Uterus (tissue), 4 donors: ENCODE data around the gene GALNT13. TPM values are rescaled to one million over a fixed set of nuclear protein-coding genes. Genes with fewer than 3 reads are reported as not detected.

Source experiments
- DNase-seq, 2 donors: peaks; one replicate each; pipeline ENCODE4 v3.0.0-alpha.2; 2019 to 2020
- H3K27ac ChIP-seq, 2 donors: fragments of 200-600 bp; sonication (generic); 1 replicate in 1 of 2; 2 replicates in 1 of 2; pipeline ENCODE4 v1.5.1; 2016 to 2018
- H3K27me3 ChIP-seq, 2 donors: fragments of 200-600 bp; sonication (generic); one replicate each; pipeline ENCODE4 v1.5.1; 2018 to 2019; ENCODE audit warnings: control low read depth in 1 of 2
- H3K36me3 ChIP-seq, 2 donors: fragments of 200-600 bp; sonication (generic); one replicate each; pipeline ENCODE4 v1.5.1; 2019; ENCODE audit warnings: control low read depth in 1 of 2
- H3K4me1 ChIP-seq, 2 donors: fragments of 200-600 bp; sonication (generic); one replicate each; pipeline ENCODE4 v1.5.1; 2018 to 2019; ENCODE audit warnings: control low read depth in 1 of 2
- H3K4me3 ChIP-seq, 2 donors: fragments of 200-600 bp; sonication (generic); 1 replicate in 1 of 2; 2 replicates in 1 of 2; pipeline ENCODE4 v1.5.1; 2018 to 2019; ENCODE audit warnings: mild to moderate bottlenecking in 1 of 2
- H3K9me3 ChIP-seq, 2 donors: fragments of 200-600 bp; sonication (generic); one replicate each; pipeline ENCODE4 v1.5.1; 2019; ENCODE audit warnings: control low read depth in 1 of 2
- POLR2A ChIP-seq, 2 donors: fragments of 450-650 bp; IDR thresholded peaks; one replicate each; pipeline ENCODE4 v1.6.1; 2016; ENCODE audit warnings: antibody characterized with exemption in 2 of 2, mild to moderate bottlenecking in 1 of 2, moderate library complexity in 1 of 2
- intact Hi-C: fragments of 100-400 bp; cut with DNase I; formaldehyde crosslinking; loops from one replicate; pipeline ENCODE4 v1.15.1; 2023; ENCODE audit warnings: low total_unique reads
- total RNA-seq, 4 donors: library from RNA; depleted of rRNA in 3 of 4; stranded (reverse); fragments of >200 nt in 3 of 4; gene quantifications; one replicate each; pipeline versions ENCODE4 v1.1.0 to v1.2.4, GENCODE V29; 2014 to 2023
- TF ChIP-seq, protein P1 (sequence below), 4 experiments: fragments of 200-600 bp in 2 of 4; fragments of 450-650 bp in 2 of 4; sonication (generic) in 2 of 4; IDR thresholded peaks; one replicate each; pipeline ENCODE4 v1.5.1; 2016 to 2019; ENCODE audit warnings: antibody characterized with exemption in 4 of 4, mild to moderate bottlenecking in 2 of 4, moderate library complexity in 1 of 4
- donor health status: DM: yes; HTN: yes; CAD: no.

Gene GALNT13
- total RNA-seq, 4 donors from 2014 or later = 0.29 to 16.5 (median 4.1) TPM; not detected in 1

DNA sequence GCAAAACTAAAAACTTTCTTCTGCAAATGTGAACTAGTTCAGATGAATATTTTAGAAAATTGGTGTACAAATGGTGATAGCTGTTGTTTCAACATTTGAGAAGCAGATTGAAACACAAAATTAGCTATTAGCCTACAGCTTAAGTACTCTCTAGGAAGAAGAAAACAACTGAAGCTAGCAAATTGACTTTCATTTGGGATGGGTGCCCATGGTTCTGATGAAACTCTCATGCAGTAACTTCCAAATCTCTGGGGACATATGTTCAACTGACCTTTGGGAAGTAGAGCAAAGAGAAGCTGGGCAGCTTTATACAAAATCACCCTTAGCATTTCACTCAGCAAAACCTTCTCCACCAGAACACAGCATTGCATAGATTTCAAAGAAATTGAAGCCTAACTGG, 119.0 kb downstream of the GALNT13 start:
- TF ChIP-seq POLR2A (IDR thresholded peaks at IDR 0.05) = no peak
- TF ChIP-seq, protein P1, sequence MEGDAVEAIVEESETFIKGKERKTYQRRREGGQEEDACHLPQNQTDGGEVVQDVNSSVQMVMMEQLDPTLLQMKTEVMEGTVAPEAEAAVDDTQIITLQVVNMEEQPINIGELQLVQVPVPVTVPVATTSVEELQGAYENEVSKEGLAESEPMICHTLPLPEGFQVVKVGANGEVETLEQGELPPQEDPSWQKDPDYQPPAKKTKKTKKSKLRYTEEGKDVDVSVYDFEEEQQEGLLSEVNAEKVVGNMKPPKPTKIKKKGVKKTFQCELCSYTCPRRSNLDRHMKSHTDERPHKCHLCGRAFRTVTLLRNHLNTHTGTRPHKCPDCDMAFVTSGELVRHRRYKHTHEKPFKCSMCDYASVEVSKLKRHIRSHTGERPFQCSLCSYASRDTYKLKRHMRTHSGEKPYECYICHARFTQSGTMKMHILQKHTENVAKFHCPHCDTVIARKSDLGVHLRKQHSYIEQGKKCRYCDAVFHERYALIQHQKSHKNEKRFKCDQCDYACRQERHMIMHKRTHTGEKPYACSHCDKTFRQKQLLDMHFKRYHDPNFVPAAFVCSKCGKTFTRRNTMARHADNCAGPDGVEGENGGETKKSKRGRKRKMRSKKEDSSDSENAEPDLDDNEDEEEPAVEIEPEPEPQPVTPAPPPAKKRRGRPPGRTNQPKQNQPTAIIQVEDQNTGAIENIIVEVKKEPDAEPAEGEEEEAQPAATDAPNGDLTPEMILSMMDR (IDR thresholded peaks at IDR 0.05) = no peak
- intact Hi-C loops = no loop called here
- H3K4me3 ChIP-seq = no peak overlapping the region
- H3K27ac ChIP-seq = no peak overlapping the region
- H3K9me3 ChIP-seq = no peaks in the 10 kb centered on the region
- no peak for DNase-seq
- no peaks in the 10 kb centered on the region for H3K4me1 ChIP-seq
- no peaks in the 10 kb centered on the region for H3K27me3 ChIP-seq
- no peaks in the 10 kb centered on the region for H3K36me3 ChIP-seq

DNA sequence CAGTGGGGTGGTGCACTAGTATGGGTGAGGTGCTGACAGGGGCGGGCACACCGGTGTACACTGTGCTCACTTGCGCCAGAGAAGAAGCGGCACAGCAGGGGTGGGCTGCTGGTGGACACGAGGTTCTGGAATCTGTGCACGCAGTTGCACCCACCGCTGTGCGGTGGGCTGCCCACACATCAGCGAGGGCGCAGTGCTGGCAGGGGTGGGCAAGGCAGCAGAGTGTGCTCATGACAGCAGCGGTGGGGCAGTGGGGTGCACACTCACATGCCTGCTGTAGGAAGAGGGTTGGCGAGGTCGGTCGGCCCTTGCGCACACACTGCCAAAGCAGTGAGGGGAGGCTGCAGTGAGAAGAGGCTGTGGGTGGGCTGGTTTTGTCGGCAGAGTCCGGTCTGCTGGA, 141.8 kb downstream of the GALNT13 start:
- H3K27ac ChIP-seq = no peak overlapping the region
- intact Hi-C loops = no loop called here
- H3K36me3 ChIP-seq = no peaks in the 10 kb centered on the region
- no peaks in the 10 kb centered on the region for H3K4me1 ChIP-seq
- DNase-seq = no peak
- H3K4me3 ChIP-seq = no peak overlapping the region
- TF ChIP-seq, protein P1 (IDR thresholded peaks at IDR 0.05) = no peak
- TF ChIP-seq POLR2A (IDR thresholded peaks at IDR 0.05) = no peak
- no peaks in the 10 kb centered on the region for H3K27me3 ChIP-seq
- no peaks in the 10 kb centered on the region for H3K9me3 ChIP-seq

DNA sequence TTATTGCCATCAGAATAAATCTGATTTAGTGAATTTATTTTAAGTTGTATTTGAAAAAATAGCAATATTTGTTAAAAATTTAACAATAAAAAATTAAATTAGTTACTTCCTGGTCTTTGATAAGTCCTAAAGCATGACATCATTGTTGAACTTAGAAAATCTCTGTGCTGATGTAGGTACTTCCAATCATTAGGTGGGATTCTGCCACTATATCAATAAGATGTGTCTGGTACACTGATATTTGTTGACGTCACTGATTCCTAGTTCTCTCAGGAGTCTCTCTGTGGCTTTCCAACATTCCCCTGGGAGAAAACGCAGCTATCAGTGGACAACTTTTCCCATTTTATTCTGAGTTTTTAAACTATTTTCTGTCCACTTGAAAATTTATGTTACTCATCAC, 143.5 kb downstream of the GALNT13 start:
- H3K36me3 ChIP-seq = no peaks in the 10 kb centered on the region
- no peak overlapping the region for H3K4me3 ChIP-seq
- intact Hi-C loops = no loop called here
- TF ChIP-seq, protein P1 (IDR thresholded peaks at IDR 0.05) = no peak
- H3K9me3 ChIP-seq = no peaks in the 10 kb centered on the region
- H3K4me1 ChIP-seq = no peaks in the 10 kb centered on the region
- H3K27me3 ChIP-seq = no peaks in the 10 kb centered on the region
- DNase-seq = no peak
- no peak overlapping the region for H3K27ac ChIP-seq

DNA sequence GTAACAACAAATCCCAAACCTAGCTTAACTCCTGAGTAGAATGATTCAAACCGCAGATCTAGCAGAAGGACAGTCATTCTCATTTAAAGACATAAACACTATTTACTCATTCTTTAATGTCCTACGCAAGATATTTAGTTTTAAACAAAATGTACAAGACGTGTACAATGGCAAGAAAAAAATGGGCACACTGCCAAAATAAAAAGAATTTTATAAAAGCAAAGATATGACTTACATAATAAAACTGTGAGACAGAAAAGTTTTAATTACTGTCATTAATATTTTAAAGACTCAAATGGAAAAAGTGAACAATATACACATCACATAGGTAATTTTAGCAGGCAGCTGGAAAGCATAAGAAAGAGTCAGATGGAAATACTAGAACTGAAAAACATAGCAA, 157.8 kb downstream of the GALNT13 start:
- no peak for TF ChIP-seq POLR2A (IDR thresholded peaks at IDR 0.05)
- TF ChIP-seq, protein P1 (IDR thresholded peaks at IDR 0.05) = no peak
- intact Hi-C loops = no loop called here
- Histone ChIP-seq H3K27me3 (no peaks in the 10 kb centered on the region), H3K4me1 (no peaks in the 10 kb centered on the region), H3K4me3 (no peak overlapping the region), H3K27ac (no peak overlapping the region), H3K9me3 (no peaks in the 10 kb centered on the region), H3K36me3 (no peaks in the 10 kb centered on the region)
- DNase-seq = no peak

DNA sequence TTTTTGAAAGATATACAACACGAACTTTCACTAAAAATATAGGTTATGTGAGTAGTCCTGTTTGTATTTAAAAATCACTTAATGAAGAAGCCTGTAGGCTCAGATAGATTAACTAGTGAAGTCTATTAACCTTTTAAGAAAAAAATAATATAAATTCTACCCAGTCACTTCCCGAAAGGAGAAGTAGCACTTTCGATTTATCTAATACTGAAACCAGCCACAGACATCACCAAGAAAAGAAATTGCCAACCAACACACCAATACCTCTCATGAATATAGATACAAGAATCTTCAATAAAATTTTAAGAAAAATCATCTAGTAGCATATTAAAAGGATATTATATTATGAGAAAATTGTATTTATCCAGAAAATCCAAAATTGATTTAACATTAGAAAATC, 160.5 kb downstream of the GALNT13 start:
- TF ChIP-seq POLR2A (IDR thresholded peaks at IDR 0.05) = no peak
- TF ChIP-seq, protein P1 (IDR thresholded peaks at IDR 0.05) = no peak
- intact Hi-C loops = no loop called here
- Histone ChIP-seq H3K4me1 (no peaks in the 10 kb centered on the region), H3K36me3 (no peaks in the 10 kb centered on the region), H3K9me3 (no peaks in the 10 kb centered on the region), H3K27me3 (no peaks in the 10 kb centered on the region), H3K4me3 (no peak overlapping the region), H3K27ac (no peak overlapping the region)
- no peak for DNase-seq
